Kidney capillary endothelial cell (primary cell): ENCODE measurements around the gene ELMO3.
A peak's percentile ranks its signal among the peaks of the same experiment; 100 is the strongest.

Experiments
- DNase-seq: peaks from one replicate; pipeline ENCODE4 v3.0.0-alpha.2; 2018; ENCODE audit warnings: low spot score

Gene ELMO3

DNA sequence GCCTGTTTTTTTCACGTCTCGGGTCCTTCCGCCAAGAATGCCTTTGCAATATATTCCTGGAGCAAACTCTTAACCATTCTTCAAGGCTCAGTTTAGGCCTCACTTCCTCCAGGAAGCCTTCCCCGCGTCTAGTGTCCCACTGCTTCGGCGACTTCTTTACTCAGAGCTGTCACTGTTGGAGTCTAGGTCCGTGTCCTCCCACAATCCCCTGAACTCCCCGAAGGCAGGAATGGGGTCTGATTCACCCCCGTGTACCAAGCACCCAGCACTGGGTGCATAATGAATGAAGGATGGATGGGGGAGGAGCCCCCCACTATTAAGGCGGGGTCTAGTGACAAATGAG, 15.7 kb upstream of the ELMO3 start:
- no peak for DNase-seq

DNA sequence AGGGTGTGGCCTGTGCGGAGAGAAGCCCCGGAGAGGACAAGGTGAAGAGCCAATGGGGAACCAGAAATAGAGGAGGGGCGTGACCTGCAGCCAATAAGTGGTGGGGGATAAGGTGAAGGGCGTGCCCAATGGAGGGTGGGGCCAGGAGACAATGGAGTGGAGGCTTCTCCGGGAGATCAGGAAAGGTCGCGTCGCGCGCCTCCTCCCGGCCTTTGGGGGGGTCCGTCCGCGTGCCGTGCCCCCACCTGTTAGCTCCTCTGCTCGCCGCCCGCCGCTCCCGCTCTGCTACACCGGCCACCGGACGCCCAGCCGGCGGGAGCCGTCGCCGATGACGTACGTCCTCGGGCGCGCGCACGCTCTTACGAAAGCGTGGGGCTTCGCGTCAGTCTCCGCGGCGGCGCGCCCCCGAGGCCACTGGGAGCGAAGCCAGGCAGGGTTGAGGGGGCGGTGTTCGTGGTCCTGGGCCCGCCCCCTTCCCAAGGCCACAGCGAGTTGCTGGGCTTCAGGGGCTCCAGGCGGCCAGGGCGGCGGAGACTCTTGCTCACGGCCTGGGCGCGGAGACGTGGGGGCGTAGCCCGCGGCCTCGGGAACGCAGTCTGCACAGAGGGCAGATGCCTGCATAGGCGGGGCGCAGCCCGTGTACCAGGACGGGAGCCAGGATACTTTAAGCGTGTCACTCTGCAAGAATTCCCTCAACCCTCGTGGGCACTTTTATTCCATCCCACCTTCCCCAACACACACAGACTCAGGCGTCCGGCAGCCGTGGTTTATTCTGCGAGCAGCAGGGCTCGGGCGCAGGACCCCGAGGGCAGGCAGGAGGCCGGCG, 15.1 kb upstream of the ELMO3 start, which contains the start of gene MATCAP1:
TSS of gene MATCAP1 (minus strand) at position 337 of the 826 bp plus-strand sequence. CDS start 3,353 bp downstream, outside the sequence.
- DNase-seq: peak; percentile 98

DNA sequence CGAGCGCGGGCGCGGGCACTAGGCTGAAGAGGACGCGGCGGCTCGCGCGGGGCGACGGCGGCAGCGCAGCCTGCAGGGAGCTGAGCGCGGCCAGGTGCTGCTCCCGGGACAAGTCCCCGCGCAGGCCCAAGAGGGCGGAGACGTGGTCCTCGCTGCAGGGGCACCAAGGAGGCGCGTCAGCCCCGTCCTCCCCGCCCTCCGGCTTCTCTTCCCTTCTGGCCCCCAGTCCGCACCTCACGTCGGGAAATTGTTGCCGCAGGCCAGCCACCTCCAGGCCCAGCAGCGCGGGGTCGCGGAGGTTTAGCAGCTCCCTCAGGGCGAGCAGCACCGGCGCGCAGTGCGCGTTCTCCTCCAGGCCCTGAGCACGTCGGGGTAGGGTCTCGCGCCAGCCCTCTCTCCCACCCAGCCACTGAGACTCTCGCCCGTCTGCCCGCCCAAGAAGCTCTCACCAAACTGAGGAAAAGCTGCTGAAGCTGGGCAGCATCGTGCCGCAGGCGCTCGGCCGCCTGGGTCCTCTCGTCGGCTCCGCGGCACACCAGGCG, 14.4 kb upstream of the ELMO3 start:
- no peak for DNase-seq

DNA sequence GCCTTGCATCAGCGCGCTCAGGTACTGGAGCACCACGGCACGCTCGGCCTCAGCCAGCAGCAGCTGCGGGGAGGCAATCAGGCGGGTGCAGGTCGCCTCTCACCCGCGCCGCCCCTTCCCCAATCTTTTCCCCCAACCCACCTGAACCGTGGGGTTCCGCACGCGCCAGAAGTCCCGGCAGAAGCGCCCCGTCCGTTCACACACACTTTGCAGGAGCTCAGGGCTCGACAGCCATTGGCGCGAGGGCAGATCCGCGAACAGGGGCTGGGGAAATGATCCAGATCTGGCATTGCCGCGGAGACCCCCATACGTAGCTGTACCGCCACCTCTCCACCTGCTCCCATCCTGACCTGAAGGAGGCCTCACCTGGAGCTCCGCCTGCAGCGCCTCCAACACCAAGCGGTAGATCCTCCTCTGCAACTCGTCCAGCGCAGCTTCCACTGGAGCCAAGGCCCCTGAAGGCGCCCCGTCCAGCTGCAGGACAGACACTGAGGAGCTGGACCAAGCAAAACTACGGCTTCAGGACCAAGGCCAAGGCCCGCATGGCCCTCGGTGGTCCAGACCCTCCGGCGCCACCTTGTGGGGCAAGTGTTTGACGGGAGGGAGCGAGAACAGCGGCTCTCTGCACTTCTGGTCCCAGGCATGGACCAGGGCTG, 13.8 kb upstream of the ELMO3 start:
- peak; percentile 87 for DNase-seq

DNA sequence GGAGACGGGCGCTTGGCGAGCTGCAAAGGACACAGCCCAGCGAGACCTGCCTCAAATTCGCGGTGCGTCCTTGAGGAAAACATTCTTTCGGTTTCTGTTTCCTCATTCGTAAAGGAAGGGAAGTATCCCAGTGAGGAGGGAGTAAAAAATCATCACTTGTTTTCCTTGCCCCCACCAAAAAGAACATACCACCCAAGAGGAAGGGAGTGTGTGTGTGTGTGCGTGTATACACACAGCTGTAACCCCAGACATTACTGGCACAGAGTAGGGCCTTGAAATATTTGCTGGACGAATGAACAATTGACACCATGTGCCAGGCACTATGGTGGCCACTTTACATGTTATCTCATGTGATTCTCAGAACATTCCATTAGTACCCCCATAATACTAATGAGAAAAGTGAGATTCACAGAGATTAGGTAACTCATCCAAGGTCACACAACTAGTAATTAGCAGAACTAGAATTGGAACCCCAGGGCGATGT, 13.2 kb upstream of the ELMO3 start:
- no peak for DNase-seq

DNA sequence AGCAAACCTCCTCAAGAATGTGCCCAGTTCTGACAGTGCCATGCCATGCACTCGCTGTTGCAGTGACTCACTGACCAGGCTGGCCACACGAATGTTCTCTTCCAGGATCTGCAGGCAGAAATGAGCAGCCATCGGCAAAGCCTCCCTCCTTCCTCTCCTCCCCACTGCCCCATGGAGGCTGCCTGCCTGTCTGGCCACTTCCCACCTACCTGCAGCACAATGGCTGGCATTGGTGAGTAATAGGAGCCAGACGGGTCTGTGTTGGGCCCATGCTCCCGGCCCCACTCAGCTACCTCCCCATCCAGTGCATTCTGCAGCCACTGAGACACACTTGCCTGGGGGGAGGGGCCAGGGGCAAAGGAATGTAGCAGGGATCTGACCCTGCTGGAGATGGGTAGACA, 12.4 kb upstream of the ELMO3 start:
- peak; percentile 61 for DNase-seq

DNA sequence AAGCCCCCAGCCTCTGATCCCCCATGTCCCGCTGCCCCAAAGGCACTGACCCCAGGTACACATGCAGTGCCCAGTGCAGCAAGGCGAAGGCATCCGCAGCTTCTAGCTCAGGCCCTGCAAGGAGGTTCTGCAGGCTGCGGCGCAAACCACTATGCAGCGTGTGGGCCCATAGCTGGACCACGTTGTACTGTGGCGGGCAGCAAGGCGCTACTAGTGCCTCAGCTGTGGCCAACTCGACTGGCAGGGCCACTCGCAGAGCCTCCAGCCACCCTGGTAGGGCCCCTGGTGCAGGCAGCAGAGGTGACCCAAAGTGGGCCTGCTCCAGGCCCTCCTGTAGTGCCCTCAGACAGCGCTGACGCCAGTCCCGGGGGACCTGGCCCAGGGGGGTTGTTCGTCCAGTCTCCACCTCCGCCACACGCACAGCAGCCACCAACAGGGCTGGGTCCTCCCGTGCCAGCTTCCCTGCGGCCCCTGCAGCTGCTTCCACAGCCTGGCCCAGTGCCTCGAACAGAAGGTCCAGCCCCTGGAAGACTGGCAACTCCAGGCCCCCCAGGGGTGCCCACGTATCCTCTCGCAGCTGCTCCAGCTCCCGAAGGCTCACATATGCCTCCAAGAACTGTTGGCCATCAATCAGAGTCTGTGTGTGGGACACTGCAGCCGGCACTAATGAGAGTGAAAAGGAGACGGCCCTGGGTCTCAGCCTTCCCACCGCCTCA, 11.6 kb upstream of the ELMO3 start:
- no peak for DNase-seq

DNA sequence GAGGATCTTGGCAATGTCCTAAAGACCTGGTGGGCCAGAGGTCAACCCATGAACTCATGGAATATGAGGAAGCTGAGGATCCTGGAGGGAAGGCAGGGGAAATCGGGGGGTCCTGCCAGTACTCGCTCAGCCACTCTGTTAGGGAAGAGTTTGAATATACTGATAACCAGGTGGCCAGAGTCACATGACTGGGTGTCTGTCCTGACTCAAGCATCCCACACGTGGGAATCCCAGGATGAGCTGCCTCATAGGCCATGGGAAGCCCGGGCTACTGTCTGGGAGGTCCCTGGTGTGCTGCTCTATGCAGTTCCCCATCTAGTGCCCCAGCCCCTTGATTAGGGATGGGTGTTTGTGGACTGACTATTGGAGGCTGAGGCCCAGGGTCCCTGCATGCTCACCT, 10.6 kb upstream of the ELMO3 start:
- DNase-seq: no peak

DNA sequence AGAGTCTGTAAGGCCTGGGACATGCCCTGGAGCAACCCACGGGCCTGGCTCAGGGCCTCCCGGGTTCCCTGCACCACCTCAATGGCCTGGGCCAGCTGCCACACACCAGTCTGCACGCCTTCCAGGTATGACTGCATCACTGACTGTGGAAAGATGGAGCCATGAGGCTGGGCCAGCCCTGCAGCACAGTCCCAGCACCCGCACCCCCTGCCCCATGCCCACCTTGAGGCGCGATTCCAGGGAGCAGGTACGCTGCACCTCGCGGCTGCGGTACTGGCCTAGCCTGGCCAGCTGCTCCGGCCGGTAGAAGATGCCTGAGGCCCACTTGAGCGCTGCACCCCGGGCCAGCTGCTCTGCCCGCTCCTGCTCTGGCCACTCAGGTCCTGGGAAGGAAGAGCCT, 10.1 kb upstream of the ELMO3 start:
- DNase-seq: no peak

DNA sequence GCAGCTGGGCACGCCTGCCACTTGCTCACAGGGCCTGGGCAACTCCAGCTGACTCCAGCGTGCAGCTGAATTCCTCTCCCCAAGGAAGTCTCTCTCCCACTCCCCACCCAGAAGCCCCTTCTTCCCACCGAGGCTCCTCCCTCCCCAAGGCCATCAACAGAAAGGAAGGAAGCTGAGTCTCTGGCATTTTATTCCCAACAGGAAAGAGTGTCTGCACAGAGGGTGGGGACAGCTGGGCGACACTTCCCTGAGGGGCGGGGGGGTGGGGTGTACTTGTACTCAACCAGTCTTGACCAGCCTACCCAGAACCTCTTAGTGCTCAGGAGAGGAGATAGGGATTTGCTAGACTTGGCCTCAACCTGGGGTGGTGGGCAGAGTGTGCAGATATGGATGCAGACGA, 8.9 kb upstream of the ELMO3 start, which contains the start of gene EXOC3L1:
TSS of gene EXOC3L1 (minus strand) at position 96 of the 400 bp plus-strand sequence. CDS start 460 bp downstream, outside the sequence.
- peak; percentile 87 for DNase-seq

DNA sequence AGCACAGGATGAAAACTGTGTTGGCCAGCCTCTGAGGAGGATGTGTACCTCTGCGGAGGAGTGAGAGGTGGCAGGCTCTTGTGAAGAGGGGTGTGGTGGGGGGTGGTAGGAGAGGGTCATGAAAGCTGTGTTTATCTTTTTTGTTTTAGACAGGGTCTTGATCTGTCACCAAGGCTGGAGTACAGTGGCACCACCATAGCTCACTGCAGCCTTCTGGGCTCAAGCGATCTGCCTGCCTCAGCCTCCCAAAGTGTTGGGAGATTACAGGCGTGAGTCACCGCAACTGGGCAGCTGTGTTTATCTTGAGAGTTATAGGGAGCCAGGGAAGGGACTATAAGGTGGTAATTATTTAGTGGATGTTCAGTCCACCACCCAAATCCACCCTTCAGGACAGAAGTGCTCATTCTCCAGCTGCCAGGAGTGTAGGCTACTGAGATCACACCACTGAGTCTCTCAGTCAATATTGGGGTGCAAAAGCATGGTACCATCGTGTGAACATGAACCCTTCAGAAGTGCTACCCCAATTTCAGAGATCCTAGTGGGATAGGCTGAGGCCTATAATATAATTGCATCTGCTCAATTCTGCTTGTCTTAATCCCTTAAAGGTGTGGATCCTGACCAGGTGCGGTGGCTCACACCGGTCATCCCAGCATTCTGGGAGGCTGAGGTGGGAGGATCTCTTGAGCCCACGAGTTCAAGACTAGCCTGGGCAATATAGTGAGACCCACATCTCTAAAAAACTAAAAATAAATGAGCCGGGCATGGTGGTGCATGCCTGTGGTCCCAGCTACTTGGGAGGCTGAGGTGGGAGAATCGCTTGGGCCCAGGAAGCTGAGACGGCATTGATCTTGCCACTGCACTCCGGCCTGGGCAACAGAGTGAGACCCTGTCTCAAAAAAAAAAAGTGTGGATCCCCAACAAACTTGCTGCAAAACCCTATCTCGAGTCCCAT, 8.2 kb upstream of the ELMO3 start:
- no peak for DNase-seq

DNA sequence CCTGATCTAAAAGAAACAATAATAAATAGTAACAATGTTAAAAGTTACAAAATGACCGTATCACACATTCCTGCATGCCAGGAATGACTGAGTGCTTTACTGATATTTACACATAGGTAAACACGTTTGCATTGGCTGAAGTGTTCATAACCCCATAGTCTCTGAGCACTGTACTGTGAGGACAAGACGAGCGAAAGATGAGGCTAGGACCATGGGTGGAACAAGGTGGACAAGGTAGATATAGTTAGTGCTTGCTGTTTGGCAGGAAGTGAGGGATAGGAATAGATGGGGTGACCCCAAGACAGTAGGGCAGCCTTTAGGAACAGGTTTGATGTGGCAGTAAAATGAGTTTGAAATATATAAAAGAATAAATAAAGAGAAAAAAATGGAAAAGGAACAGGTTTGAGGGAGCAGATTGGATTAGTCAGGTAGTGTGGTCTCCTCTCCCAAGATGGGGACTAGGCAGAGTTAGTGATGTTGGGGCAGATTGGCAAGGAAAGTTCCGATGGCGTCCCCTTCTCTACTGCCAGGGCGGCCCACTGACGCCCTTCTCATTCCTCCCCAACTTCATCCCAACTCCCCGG, 7.4 kb upstream of the ELMO3 start:
- DNase-seq: no peak

DNA sequence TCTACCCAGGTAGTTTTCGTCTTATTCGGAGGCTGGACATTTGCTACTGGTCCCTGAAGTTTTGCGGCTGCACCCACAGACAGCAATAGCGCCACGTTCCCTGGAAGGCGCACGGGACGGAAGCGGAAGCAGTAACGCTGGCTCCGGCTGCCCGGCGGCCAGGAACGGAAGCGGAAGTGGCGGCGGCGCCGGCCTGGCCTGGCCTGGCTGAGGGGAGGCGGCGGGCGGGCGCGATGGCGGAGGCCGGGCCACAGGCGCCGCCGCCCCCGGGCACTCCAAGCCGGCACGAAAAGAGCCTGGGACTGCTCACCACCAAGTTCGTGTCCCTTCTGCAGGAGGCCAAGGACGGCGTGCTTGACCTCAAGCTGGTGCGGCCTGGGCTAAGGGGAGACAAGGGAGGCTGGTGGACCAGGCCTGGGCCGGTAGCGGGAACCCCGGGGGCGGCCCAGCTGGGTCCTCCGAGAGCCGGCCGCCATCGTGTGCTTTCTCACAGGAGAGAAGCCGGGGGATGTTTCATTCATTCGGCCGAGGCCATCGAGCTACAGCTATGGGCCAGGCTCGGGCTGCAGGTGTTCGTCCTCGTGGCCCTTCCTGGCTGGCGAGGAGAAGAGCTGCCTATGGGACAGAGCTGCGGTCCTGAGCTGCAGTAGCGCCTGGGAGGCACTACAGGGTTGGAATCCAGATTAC, 6.8 kb upstream of the ELMO3 start, which contains the start of gene E2F4:
TSS of gene E2F4 (plus strand) at position 161 of the 687 bp plus-strand sequence. CDS start at position 234, 73 bp downstream.
- peak; percentile 89 for DNase-seq

DNA sequence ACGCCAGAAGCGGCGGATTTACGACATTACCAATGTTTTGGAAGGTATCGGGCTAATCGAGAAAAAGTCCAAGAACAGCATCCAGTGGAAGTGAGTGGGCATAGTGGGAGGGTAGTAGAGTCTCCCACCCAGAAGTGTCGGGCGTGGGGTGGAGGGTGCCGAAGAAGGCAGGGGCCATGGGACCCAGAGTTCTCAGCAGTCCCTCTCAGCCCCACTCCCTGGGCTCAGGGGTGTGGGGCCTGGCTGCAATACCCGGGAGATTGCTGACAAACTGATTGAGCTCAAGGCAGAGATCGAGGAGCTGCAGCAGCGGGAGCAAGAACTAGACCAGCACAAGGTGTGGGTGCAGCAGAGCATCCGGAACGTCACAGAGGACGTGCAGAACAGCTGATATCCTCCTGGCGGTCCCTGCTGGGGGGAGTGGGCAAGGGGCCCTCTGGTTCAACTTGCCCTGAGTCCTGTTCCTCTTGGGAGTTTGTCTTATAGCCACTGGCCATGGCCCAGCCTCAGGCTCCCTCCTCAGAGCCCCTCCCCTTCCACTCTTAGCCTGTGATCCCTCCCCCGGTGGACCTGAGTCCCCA, 6.1 kb upstream of the ELMO3 start:
- no peak for DNase-seq

DNA sequence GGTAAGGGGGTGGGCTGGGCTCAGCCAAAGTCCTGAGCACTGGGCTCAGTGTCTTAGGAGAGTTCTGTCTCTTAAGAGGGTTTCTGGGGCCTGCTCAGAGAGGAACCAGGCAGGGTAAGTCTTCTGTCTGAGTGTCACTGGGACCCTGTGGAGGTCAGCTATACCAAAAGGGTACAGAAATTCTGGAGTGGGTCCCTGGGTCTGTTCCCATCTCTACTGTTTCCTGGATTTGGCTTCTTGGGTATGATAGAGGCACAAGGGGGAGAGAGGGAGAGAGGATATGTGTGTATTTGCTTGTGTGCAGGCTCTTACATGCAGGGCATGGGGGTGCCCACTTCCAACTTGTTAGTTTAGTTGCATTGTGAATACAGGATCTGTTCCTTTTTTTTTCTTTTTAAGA, 5.4 kb upstream of the ELMO3 start:
- DNase-seq: no peak

DNA sequence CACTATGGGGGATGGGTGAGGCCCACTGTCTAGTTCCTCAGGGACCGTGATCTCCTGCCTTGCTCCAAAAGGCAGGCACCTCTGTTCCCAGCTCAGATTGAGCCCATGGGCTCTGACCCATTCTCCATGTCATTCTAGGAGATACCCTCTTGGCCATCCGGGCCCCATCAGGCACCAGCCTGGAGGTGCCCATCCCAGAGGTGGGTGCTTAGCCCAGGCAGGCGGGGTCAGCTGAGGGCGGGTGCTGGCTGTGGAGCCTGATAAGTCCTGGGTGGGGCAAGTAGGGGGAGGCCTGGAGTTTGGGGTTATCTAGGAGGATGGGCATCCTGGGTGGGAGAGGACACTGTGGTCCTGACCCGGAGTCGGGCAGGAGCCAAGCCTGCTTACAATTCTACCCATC, 4.7 kb upstream of the ELMO3 start:
- no peak for DNase-seq

DNA sequence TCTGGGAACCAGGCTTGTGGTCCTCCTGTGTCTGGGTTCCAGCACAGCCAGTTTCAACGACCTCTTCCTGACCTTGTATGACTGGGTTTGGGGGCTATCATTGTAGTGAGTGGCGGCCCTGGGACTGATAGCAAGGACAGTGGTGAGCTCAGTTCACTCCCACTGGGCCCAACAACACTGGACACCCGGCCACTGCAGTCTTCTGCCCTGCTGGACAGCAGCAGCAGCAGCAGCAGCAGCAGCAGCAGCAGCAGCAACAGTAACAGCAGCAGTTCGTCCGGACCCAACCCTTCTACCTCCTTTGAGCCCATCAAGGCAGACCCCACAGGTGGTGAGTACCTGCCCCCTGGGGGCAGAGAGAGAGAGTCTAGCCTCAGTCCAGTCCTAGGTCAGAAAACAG, 3.3 kb upstream of the ELMO3 start:
- DNase-seq: no peak

DNA sequence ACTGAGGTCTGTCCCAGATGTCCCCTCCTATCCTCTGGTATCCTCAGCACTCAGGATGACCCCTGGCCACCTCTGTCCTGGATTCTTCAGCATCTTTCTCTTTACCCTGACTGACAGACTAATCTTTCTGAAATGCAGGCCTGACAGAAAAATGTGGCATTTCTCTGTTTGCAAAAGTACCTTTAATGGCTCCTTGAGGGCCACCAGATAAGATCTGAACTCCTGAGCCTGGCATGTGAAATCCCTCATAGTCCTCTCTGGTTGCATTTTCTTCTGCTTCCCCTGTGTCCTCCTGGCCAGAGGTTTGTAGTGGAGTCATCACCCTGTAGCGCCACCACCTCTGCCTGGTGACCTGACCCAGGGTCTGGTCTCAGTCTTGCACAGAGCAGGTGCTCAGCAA, 2.0 kb upstream of the ELMO3 start:
- no peak for DNase-seq

DNA sequence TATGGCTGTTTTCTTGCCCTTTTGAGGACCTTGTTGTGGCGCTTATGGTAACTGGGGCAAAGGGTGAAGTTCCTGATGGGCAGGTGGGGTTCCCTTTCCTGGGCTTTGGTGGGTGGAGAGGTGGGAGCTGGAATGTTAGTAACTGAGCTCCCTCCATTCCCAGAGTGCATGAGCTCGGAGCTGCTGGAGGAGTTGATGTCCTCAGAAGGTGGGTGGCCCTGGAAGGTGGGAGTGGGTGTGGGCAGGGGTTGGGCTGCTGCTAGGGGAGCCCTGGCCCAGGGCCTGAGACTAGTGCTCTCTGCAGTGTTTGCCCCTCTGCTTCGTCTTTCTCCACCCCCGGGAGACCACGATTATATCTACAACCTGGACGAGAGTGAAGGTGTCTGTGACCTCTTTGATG, 1.2 kb upstream of the ELMO3 start:
- DNase-seq: no peak

DNA sequence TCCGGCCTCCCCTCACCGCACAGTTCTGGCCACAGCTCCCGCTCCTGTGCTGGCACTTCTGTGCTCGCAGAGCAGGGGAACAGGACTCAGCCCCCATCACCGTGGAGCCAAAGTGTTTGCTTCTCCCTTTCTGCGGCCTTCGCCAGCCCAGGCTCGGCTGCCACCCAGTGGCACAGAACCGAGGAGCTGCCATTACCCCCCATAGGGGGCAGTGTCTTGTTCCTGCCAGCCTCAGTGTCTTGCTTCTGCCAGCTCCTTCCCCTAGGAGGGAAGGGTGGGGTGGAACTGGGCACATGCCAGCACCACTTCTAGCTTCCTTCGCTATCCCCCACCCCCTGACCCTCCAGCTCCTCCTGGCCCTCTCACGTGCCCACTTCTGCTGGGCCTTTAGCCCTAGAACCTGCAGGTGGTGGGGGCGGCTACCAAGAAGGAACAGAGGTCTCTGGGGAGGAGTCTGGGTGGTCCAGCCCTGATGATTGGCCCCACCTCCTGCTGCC, 645 bp upstream of the ELMO3 start:
- DNase-seq: no peak
